ENCODE results near the gene PIGL.
"Not testable (repeated sequence)": the region's sequence is repeated elsewhere in the genome, so short reads cannot be mapped to it uniquely, and the experiment has no call there.

Gene PIGL

DNA sequence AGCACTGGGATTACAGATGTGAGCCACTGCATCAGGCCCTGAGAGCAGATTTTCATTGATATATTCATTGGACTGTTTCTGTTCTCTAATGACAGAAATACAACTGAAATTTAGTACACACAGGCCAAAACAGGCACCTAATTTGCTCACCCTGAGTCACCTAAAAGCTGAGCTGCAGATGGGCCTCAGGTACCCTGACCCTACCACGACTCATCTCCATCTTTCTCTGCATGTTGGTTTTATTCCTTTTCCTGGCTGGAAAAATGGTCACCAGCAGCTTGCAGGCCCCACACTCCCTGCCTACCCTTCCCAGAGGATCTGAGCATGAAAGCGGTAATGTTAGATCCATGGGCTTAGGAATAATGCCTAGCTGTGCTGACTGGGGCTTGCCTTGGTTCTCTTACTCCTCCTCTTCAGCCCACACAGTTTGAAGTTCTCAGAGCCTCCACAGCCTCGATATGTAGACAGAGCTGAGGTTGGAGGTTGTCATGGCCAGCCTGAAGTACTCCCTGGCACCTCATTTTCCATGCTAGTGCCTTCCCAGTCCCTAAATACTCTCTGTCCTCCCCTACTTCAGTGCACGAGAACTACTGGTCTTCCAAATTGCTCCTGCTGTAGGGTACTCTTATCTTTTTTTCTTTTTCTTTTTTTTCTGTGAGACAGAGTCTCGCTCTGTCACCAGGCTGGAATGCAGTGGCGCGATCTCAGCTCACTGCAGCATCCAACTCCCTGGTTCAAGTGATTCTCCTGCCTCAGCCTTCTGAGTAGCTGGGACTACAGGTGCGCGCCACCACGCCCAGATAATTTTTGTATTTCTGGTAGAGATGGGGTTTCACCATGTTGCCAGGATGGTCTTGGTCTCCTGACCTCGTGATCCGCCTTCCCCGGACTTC is 85.2 kb downstream of the PIGL start:
- Mint-ChIP-seq H3K9me3 (no peaks in the 10 kb centered on the region), H3K27me3 (no peaks in the 10 kb centered on the region), H3K27ac (peak overlapping the region; percentile 67), H3K4me3 (no peak overlapping the region), H3K4me1 (no peaks in the 10 kb centered on the region), H3K36me3 (peaks cover 14% of the 10 kb centered on the region)
- no peak for ATAC-seq

DNA sequence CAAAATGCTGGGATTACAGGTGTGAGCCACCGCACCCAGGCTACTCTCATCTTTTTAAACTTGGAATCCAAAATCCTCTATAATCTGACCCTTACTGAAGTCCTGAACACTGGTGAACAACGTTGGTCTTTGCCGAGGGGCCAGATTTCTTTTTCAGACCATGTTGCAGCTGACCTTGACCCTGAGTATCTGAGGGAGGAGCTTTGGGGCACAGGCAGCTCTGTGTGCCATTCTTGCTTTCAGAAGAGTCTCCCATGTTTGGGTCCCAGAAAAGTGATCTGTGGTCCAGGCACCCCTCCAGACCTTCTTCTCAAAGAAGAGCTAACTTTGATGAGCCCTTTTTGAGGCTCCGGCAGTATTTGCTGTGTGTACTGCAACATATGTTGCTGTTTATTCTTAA is 85.8 kb downstream of the PIGL start:
- no peak for ATAC-seq
- Mint-ChIP-seq H3K9me3 (no peaks in the 10 kb centered on the region), H3K27ac (peak overlapping the region; percentile 67)

DNA sequence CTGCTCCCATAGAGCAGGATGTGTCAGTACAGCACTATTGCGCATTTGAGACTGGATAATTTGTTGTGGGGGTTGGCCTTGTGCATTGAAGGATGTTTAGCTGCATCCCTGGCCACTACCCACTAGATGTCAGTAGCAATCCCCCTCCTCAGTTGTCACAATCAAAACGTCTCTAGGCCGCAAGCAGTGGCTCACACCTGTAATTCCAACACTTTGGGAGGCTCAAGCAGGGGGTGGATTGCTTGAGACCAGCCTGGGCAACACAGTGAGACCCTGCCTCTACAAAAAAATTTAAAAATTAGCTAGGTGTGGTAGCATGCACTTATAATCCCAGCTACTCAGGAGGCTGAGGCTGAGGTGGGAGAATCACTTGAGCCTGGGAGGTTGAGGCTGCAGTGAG is 87.8 kb downstream of the PIGL start:
- H3K27me3 Mint-ChIP-seq: no peaks in the 10 kb centered on the region
- peak; percentile 57 for ATAC-seq

More for the DNA sequence above, 85.8 kb downstream of the PIGL start:
- no peaks in the 10 kb centered on the region for H3K27me3 Mint-ChIP-seq
- peaks cover 14% of the 10 kb centered on the region for H3K36me3 Mint-ChIP-seq
- H3K4me1 Mint-ChIP-seq: no peaks in the 10 kb centered on the region
- H3K4me3 Mint-ChIP-seq: no peak overlapping the region

DNA sequence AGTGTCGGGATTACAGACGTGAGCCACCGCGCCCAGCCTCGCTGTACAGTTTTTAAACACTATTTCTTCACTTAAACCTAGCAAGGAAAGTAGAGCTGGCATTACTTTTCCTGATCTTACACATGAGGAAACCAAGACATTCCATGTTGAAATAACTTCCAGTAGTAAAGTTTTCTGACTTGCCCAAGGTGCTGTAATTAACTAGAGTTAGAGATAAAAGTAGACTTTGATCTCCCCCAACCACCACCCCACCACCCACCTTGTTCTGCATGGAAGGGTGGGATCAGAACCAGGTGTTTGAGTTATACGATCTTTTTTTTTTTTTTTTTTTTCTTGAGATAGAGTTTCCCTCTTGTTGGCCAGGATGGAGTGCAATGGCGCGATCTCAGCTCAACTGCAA is 89.2 kb downstream of the PIGL start:
- no peak overlapping the region for H3K27ac Mint-ChIP-seq
- no peak for ATAC-seq
- H3K4me3 Mint-ChIP-seq: no peak overlapping the region
- H3K36me3 Mint-ChIP-seq: peaks cover 25% of the 10 kb centered on the region
- no peaks in the 10 kb centered on the region for H3K9me3 Mint-ChIP-seq
- no peaks in the 10 kb centered on the region for H3K4me1 Mint-ChIP-seq
- H3K27me3 Mint-ChIP-seq: no peaks in the 10 kb centered on the region

More for the DNA sequence above, 87.8 kb downstream of the PIGL start:
- H3K4me1 Mint-ChIP-seq: no peaks in the 10 kb centered on the region
- no peaks in the 10 kb centered on the region for H3K9me3 Mint-ChIP-seq
- no peak overlapping the region for H3K4me3 Mint-ChIP-seq
- peaks cover 14% of the 10 kb centered on the region for H3K36me3 Mint-ChIP-seq
- no peak overlapping the region for H3K27ac Mint-ChIP-seq

DNA sequence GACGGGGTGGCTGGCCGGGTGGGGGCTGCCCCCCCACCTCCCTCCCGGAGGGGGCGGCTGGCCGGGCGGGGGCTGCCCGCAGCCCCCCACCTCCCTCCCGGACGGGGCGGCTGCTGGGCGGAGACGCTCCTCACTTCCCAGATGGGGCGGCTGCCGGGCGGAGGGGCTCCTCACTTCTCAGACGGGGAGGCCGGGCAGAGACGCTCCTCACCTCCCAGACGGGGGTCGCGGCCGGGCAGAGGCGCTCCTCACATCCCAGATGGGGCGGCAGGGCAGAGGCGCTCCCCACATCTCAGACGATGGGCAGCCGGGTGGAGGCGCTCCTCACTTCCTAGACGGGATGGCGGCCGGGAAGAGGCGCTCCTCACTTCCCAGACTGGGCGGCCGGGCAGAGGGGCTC is 95.1 kb downstream of the PIGL start:
- H3K27ac Mint-ChIP-seq, H3K4me3 Mint-ChIP-seq, H3K27me3 Mint-ChIP-seq, H3K4me1 Mint-ChIP-seq, H3K9me3 Mint-ChIP-seq, ATAC-seq: not testable (repeated sequence)
- H3K36me3 Mint-ChIP-seq: peaks cover 37% of the 10 kb centered on the region

DNA sequence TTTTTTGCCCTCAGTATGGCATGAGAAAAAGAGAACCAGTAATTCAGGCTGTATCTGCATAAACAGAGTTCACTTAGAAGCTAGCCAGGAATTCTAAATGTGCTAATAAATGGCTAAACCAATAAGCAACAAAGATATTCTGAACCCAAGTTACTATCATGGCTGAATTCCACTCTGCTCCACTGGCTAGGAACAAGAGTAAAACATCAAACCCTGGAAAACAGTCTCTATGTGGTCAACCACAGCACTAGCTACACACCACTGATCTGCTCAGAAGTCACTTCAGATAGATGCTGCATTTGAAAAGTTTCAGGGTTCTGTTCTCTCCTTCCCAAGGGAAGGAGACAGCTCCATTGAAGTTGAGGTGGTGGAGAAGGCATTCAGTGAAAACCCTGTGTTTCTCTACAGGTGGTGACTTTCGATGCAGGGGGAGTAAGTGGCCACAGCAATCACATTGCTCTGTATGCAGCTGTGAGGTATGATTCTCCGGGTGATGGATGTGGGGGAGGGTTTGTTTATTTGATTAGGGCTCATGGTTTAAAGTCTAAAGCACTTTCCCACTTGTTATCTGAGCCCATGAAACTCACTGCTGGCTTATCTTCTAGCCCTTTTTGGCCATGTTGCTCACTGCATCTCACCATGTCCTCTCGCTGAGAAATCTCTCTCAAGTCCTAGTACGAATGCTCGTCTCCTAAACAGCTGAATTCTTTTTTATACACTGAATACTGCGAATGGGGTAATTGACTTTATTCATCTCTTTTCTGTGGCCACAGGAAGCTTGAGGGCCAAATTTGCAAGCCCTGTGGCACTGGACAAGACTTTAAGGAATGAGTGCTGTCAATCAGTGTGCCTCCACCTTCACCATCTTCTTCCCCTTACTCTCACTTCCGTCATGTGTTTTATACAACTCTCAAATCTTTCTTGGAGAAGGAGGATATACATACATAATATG is 96.4 kb downstream of the PIGL start:
- Mint-ChIP-seq H3K4me3 (no peak overlapping the region), H3K27me3 (no peaks in the 10 kb centered on the region), H3K36me3 (peaks cover 37% of the 10 kb centered on the region), H3K4me1 (no peaks in the 10 kb centered on the region), H3K27ac (peak overlapping the region; percentile 20), H3K9me3 (no peaks in the 10 kb centered on the region)
- ATAC-seq: no peak

DNA sequence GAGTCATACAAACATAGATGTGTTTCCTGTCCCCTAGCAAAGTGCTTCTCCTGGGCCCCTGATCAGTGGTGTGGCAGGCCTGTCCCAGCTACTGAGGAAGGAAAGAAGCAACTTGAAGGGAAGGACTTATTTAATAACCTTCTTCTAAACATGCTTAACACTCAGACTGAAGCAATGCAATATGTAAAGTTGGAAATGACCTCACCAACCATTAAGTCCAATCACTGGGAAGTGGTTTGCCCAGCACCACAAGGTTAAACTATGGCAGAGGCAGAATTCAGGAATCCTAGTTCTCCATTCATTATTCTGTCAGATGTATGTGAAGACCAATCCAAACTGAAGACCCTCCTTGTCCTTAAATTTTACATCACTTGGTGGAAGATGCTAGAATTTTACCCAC is 97.2 kb downstream of the PIGL start:
- ATAC-seq: no peak
- H3K27ac Mint-ChIP-seq: peak overlapping the region; percentile 20
- peaks cover 38% of the 10 kb centered on the region for H3K36me3 Mint-ChIP-seq
- no peaks in the 10 kb centered on the region for H3K9me3 Mint-ChIP-seq
- no peak overlapping the region for H3K4me3 Mint-ChIP-seq
- H3K27me3 Mint-ChIP-seq: no peaks in the 10 kb centered on the region
- no peaks in the 10 kb centered on the region for H3K4me1 Mint-ChIP-seq

DNA sequence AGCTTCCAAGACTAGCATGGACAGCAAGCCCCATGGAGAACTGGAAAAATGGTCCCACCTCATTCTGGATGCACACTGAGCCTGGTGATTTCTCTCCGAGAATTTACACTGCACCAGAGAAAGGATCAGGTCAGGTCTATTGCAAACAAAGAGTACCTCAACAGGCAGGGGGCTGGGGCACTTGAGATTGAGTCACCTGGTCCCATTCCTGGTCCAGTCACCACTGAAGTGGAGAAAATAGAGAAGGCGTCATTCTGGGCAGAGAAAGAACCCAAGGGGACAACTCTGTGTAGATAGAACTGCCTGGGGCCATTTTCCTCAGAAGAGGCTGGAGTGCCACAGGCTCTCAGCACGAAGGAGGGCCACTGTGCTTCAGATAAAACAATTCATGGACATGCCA is 97.8 kb downstream of the PIGL start:
- peaks cover 44% of the 10 kb centered on the region for H3K36me3 Mint-ChIP-seq
- H3K27ac Mint-ChIP-seq: no peak overlapping the region

DNA sequence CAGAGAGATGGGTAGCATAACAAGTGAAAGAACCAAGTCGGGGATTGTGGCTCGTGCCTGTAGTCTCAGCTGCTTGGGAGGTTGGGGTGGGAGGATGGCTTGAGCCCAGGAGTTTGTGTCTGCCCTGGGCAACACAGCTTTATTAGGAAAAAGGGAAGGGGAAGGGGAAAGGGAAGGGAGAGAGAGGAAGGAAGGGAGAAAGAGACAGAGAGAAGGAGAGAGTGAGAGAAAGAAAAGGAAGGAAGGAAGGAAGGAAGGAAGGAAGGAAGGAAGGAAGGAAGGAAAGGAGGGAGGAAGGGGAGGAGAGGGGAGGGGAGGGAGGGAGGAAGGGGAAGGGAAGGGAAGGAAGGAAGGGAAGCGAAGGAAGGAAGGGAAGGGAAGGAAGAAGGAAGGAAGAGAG is 103.0 kb downstream of the PIGL start:
- H3K9me3 Mint-ChIP-seq: no peaks in the 10 kb centered on the region
- H3K36me3 Mint-ChIP-seq: peaks cover 40% of the 10 kb centered on the region
- H3K27ac Mint-ChIP-seq: peak overlapping the region; percentile 30
- no peak for ATAC-seq
- peaks cover 2% of the 10 kb centered on the region for H3K4me1 Mint-ChIP-seq
- H3K27me3 Mint-ChIP-seq: no peaks in the 10 kb centered on the region
- H3K4me3 Mint-ChIP-seq: no peak overlapping the region

More for the DNA sequence above, 97.8 kb downstream of the PIGL start:
- Mint-ChIP-seq H3K27me3 (no peaks in the 10 kb centered on the region), H3K4me3 (no peak overlapping the region), H3K9me3 (no peaks in the 10 kb centered on the region), H3K4me1 (no peaks in the 10 kb centered on the region)
- ATAC-seq: no peak

DNA sequence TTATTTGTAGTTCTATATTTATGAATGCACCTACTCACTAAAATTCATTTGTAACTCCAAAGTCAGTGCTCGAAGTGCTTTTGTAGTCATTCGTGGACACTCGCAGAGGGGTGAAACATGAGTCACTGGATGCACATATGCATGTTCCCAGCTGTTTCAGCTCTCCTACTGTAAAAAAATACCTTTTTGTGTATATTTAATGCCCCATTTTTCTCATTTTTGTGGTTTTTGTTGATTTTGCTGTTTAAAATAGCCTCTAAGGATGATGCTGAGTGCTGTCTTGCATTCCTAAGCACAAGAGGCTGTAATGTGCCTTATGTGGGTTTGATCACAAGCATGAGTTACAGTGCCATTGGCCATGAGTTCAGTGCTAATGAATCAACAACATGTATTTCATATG is 105.6 kb downstream of the PIGL start:
- Mint-ChIP-seq H3K27me3 (no peaks in the 10 kb centered on the region), H3K27ac (peak overlapping the region; percentile 23), H3K4me3 (no peak overlapping the region), H3K4me1 (peaks cover 21% of the 10 kb centered on the region), H3K36me3 (peaks cover 43% of the 10 kb centered on the region), H3K9me3 (no peaks in the 10 kb centered on the region)
- ATAC-seq: no peak

DNA sequence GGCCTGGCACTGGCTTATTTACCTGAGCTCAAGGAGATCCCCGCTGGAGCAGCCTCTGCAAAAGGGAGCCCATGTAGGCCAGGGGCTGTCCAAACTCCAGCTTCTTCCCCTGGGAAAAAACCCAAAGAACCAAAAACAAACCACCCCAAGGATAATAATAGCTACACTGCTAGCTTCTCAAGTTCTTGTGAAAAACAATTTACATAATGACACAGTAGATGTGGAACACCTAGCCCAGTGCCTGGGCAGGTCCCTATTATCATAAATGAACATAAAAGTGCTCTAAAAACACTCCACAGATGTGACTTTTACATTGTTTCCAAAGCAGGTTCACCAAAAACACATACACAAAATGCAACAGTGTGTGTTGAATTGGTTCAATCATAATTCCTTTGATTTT is 109.0 kb downstream of the PIGL start:
- Mint-ChIP-seq H3K4me3 (no peak overlapping the region), H3K27ac (peak overlapping the region; percentile 60)
- ATAC-seq: peak; percentile 63

DNA sequence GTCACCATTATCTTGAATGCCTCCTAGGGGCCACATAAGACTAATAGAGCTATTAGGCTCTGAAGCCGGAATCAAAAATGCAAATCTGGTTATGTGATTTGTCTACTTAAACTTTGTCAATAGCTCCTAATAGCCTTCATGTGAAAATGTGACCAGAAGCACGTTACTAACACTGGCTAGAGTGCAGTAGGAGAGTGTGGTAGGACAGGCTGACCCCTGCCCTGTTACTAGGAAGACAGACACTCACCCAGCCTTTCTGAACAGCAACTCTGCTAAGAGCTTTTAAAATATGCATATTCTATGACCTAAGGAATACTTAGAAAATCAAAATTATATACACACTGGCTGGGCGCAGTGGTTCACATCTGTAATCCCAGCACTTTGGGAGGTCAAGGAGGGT is 110.0 kb downstream of the PIGL start:
- peaks cover 42% of the 10 kb centered on the region for H3K4me1 Mint-ChIP-seq
- H3K36me3 Mint-ChIP-seq: peaks cover 22% of the 10 kb centered on the region
- H3K9me3 Mint-ChIP-seq: no peaks in the 10 kb centered on the region
- peak overlapping the region; percentile 60 for H3K27ac Mint-ChIP-seq
- no peak overlapping the region for H3K4me3 Mint-ChIP-seq
- H3K27me3 Mint-ChIP-seq: no peaks in the 10 kb centered on the region
- no peak for ATAC-seq

More for the DNA sequence above, 109.0 kb downstream of the PIGL start:
- no peaks in the 10 kb centered on the region for H3K9me3 Mint-ChIP-seq
- peaks cover 29% of the 10 kb centered on the region for H3K36me3 Mint-ChIP-seq
- no peaks in the 10 kb centered on the region for H3K27me3 Mint-ChIP-seq
- H3K4me1 Mint-ChIP-seq: peaks cover 39% of the 10 kb centered on the region

DNA sequence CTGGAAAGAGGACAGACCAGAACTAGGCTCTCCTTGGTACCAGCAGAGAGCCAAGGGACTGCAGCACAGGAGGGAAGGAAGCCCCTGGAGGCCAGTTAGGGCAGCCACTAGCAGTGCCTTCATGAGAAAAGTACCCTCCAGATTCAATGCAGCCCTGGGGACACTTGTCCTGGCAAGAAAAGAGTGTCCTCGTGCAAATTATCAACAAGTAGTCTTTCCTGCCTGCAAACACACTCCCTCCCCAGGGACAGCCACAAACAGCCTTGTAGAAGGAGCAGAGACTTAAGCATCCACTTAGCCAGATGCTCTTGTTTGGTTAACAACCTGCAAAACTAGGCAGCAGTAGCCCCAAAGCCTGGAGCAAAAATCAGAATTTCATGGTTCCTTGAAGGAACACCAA is 112.0 kb downstream of the PIGL start:
- Mint-ChIP-seq H3K4me1 (peaks cover 42% of the 10 kb centered on the region), H3K9me3 (no peaks in the 10 kb centered on the region), H3K4me3 (peak overlapping the region; percentile 50), H3K27ac (peak overlapping the region; percentile 54), H3K27me3 (no peaks in the 10 kb centered on the region), H3K36me3 (peaks cover 13% of the 10 kb centered on the region)
- ATAC-seq: peak; percentile 17

DNA sequence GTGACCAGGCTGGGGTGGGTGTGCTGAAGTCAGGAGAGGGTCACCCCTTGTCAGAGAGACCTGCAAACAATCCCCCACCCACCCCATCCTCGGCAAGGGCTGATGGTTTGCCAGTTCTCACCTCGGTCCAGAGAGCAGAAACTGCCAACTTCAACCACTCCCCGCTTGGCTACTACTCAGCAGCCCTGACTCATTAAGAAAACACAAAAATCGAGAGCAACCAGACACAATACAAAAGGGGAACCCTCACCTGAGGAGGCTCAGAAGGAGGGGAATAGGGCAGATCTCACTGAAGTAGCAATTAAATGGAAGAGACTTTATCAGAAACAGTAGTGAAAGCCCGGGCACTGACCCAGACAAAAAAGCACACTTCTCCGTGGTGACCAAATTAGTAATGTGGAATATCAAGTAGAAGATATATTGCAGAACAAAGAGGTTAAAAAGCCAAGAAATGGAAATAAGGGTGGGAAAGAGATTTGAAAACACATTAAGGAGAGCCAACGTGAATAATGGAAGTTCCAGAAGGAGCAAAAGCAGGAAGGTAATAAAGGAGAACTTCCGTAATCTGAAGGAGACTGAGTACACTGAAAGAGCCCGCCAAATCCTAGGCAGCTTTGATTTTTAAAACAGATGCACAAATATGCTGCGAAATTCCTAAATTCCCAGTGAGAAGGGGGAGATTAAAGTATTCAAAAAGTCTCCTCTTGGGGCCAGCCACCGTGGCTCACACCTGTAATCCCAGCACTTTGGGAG is 112.7 kb downstream of the PIGL start:
- H3K4me3 Mint-ChIP-seq: peak overlapping the region; percentile 50
- no peaks in the 10 kb centered on the region for H3K27me3 Mint-ChIP-seq
- H3K9me3 Mint-ChIP-seq: no peaks in the 10 kb centered on the region
- H3K36me3 Mint-ChIP-seq: peaks cover 13% of the 10 kb centered on the region
- peaks cover 42% of the 10 kb centered on the region for H3K4me1 Mint-ChIP-seq
- peak; percentile 97 for ATAC-seq
- peak overlapping the region; percentile 54 for H3K27ac Mint-ChIP-seq

DNA sequence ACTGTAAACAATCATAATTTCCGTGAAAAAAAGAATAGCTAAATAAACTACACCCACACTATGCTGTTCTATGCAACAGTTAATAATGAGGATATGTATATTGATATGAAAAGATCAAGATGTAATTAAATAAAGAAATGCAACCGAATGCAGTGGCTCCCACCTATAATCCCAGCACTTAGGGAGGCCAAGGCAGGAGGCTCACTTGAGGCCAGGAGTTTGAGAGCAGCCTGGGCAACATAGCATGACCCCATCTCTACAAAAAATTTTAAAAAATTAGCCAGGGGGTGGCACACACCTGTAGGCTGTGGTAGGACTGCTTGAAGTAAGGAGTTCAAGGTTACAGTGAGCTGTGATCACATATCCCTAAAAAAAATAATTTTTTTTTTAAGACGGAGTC is 121.4 kb downstream of the PIGL start:
- Mint-ChIP-seq H3K4me3 (no peak overlapping the region), H3K36me3 (peaks cover 26% of the 10 kb centered on the region), H3K4me1 (no peaks in the 10 kb centered on the region), H3K27ac (no peak overlapping the region), H3K27me3 (no peaks in the 10 kb centered on the region), H3K9me3 (no peaks in the 10 kb centered on the region)
- ATAC-seq: no peak

Measured in stimulated activated memory B cell treated with anti-CD40 and anti-IgM and Interleukin-4, amounts not matched to agents 10 μg/mL and 1 μg/mL and 100 μg/mL, for 72 hours (primary cell).